Activated effector memory CD4-positive, alpha-beta T cell treated with anti-CD3 and anti-CD28 coated beads, Interleukin-2, amount 50 U/mL, for 16 hours (primary cell): Measurements from ENCODE around the gene GRID1.
"Not testable (repeated sequence)": the region's sequence is repeated elsewhere in the genome, so short reads cannot be mapped to it uniquely, and the experiment has no call there.

Source experiments
- DNase-seq: peaks from one replicate; pipeline ENCODE4 v3.0.0-alpha.2; 2020

The GRID1 gene

GRCh38 chr10:86057708-86058107, 308.9 kb downstream of the GRID1 start:
- no peak for DNase-seq

GRCh38 chr10:86056672-86057071, 309.9 kb downstream of the GRID1 start:
- no peak for DNase-seq

GRCh38 chr10:86055928-86056327, 310.7 kb downstream of the GRID1 start:
- DNase-seq: no peak

GRCh38 chr10:86053675-86054074, 312.9 kb downstream of the GRID1 start:
- DNase-seq: no peak

GRCh38 chr10:86051586-86051985, 315.0 kb downstream of the GRID1 start:
- DNase-seq: no peak

- no peak for DNase-seq
Observed at GRCh38 chr10:86049442-86049841, 317.2 kb downstream of the GRID1 start.

- DNase-seq: no peak
Observed at GRCh38 chr10:86048973-86049372, 317.6 kb downstream of the GRID1 start.

- DNase-seq: no peak
Observed at GRCh38 chr10:86048571-86048970, 318.0 kb downstream of the GRID1 start.

GRCh38 chr10:86047588-86047987, 319.0 kb downstream of the GRID1 start:
- no peak for DNase-seq

- DNase-seq: no peak
Observed at GRCh38 chr10:86046845-86047460, 319.6 kb downstream of the GRID1 start.

GRCh38 chr10:86045896-86046295, 320.7 kb downstream of the GRID1 start:
- DNase-seq: no peak

- no peak for DNase-seq
Observed at GRCh38 chr10:86044029-86044428, 322.6 kb downstream of the GRID1 start.

GRCh38 chr10:86043236-86043635, 323.4 kb downstream of the GRID1 start:
- no peak for DNase-seq

- DNase-seq: no peak
Observed at GRCh38 chr10:86042161-86042560, 324.4 kb downstream of the GRID1 start.

- DNase-seq: no peak
Observed at GRCh38 chr10:86041116-86041515, 325.5 kb downstream of the GRID1 start.

GRCh38 chr10:86038371-86038770, 328.2 kb downstream of the GRID1 start:
- DNase-seq: no peak

GRCh38 chr10:86037096-86037495, 329.5 kb downstream of the GRID1 start:
- no peak for DNase-seq

GRCh38 chr10:86036544-86036831, 330.1 kb downstream of the GRID1 start:
- no peak for DNase-seq

- no peak for DNase-seq
Observed at GRCh38 chr10:86035791-86036543, 330.6 kb downstream of the GRID1 start.

- no peak for DNase-seq
Observed at GRCh38 chr10:86034710-86035109, 331.9 kb downstream of the GRID1 start.

- no peak for DNase-seq
Observed at GRCh38 chr10:86033581-86033980, 333.0 kb downstream of the GRID1 start.

GRCh38 chr10:86032087-86032486, 334.5 kb downstream of the GRID1 start:
- not testable (repeated sequence) for DNase-seq

GRCh38 chr10:86030312-86030711, 336.3 kb downstream of the GRID1 start:
- DNase-seq: no peak

- DNase-seq: no peak
Observed at GRCh38 chr10:86027346-86027745, 339.2 kb downstream of the GRID1 start.

GRCh38 chr10:86025509-86025908, 341.1 kb downstream of the GRID1 start:
- DNase-seq: no peak
